ENCODE data around the gene PPIP5K2.

DNA sequence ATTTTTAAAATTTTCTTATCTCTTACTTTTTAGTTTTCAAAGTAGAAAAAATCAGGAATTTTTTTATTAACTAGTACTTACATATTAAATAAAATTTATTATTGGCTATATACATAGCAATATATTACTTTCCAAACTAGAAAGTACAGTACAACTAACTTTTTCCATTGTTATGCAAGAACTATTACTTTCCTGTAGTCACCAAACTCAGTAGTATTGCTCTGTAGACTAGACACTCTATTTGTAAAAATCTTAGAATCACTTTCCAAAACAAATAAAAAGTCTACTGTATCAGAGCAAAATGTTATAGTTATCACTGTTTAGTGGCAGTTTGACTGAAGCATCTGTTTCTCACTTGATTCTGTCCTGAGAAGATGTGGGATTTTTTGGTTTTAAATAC, 83.1 kb downstream of the PPIP5K2 start:
- TF ChIP-seq CTCF (IDR thresholded peaks at IDR 0.05): no peak
- TF ChIP-seq POLR2AphosphoS5 (IDR thresholded peaks at IDR 0.05): no peak
- no peak for TF ChIP-seq POLR2A (IDR thresholded peaks at IDR 0.05)

Data from transverse colon (tissue), 4 donors.